ENCODE results near the gene NANOS3. TPM values are rescaled to one million over a fixed set of nuclear protein-coding genes. Genes with fewer than 3 reads are reported as not detected.
A peak's percentile ranks its signal among the peaks of the same experiment; 100 is the strongest.

The NANOS3 gene
- total RNA-seq, 1 experiment from 2014 or later: 1.1 TPM

GRCh38 chr19:13926010-13926409, 49.1 kb downstream of the NANOS3 start:
- H3K27me3 Mint-ChIP-seq (ENCODE audit: low read depth): no peaks in the 10 kb centered on the region
- H3K27ac Mint-ChIP-seq: no peak overlapping the region
- H3K9me3 Mint-ChIP-seq: peaks cover 10% of the 10 kb centered on the region
- CTCF ChIA-PET: no interaction called here
- DNase-seq (ENCODE audit: low spot score): no peak
- no peaks in the 10 kb centered on the region for H3K4me1 Mint-ChIP-seq
- H3K36me3 Mint-ChIP-seq: peaks cover 51% of the 10 kb centered on the region
- peak; percentile 30; the same call in 1 of the 2 replicates for TF ChIP-seq HMGA2 (CRISPR knock-in tag; IDR thresholded peaks at IDR 0.05)
- TF ChIP-seq GRHL2 (CRISPR knock-in tag; IDR thresholded peaks at IDR 0.05; ENCODE audit: insufficient replicate concordance, severe bottlenecking): no peak
- TF ChIP-seq MLX (CRISPR knock-in tag; IDR thresholded peaks at IDR 0.05): no peak
- no peak for ATAC-seq
- H3K4me3 Mint-ChIP-seq: no peak overlapping the region
- POLR2A ChIA-PET: no interaction called here

GRCh38 chr19:13926715-13927114, 49.8 kb downstream of the NANOS3 start:
- Mint-ChIP-seq H3K27ac (no peak overlapping the region; the same call in 1 of the 2 replicates), H3K27me3 (ENCODE audit: low read depth) (no peaks in the 10 kb centered on the region), H3K9me3 (peaks cover 5% of the 10 kb centered on the region; the same call in 1 of the 2 replicates), H3K36me3 (peaks cover 44% of the 10 kb centered on the region), H3K4me3 (no peak overlapping the region), H3K4me1 (no peaks in the 10 kb centered on the region)
- TF ChIP-seq ZNF396 (CRISPR knock-in tag; IDR thresholded peaks at IDR 0.05; ENCODE audit: borderline replicate concordance) (no peak), E2F1 (CRISPR knock-in tag; IDR thresholded peaks at IDR 0.05) (no peak), ZNF317 (CRISPR knock-in tag; IDR thresholded peaks at IDR 0.05; ENCODE audit: borderline replicate concordance, low read depth) (no peak), ZNF416 (CRISPR knock-in tag; IDR thresholded peaks at IDR 0.05) (no peak), E2F5 (CRISPR knock-in tag; IDR thresholded peaks at IDR 0.05) (no peak), PRDM15 (CRISPR knock-in tag; IDR thresholded peaks at IDR 0.05) (no peak), USF1 (CRISPR knock-in tag; IDR thresholded peaks at IDR 0.05) (no peak)
- ChIA-PET CTCF (no interaction called here), POLR2A (no interaction called here)
- ATAC-seq (no peak), DNase-seq (ENCODE audit: low spot score) (no peak)

- DNase-seq (ENCODE audit: low spot score): no peak
- CTCF ChIA-PET: no interaction called here
- H3K27ac Mint-ChIP-seq: no peak overlapping the region
- H3K36me3 Mint-ChIP-seq: peaks cover 28% of the 10 kb centered on the region
- ATAC-seq: no peak
- TF ChIP-seq RELA (CRISPR knock-in tag; IDR thresholded peaks at IDR 0.05; ENCODE audit: borderline replicate concordance) (no peak), JAZF1 (CRISPR knock-in tag; IDR thresholded peaks at IDR 0.05) (no peak), ZNF121 (CRISPR knock-in tag; IDR thresholded peaks at IDR 0.05) (no peak), ZNF396 (CRISPR knock-in tag; IDR thresholded peaks at IDR 0.05; ENCODE audit: borderline replicate concordance) (no peak), NFYB (CRISPR knock-in tag; conservative IDR thresholded peaks at IDR 0.05; ENCODE audit: low read depth) (no peak), CREB1 (CRISPR knock-in tag; IDR thresholded peaks at IDR 0.05) (no peak), GTF2I (CRISPR knock-in tag; conservative IDR thresholded peaks at IDR 0.05) (no peak)
- H3K4me1 Mint-ChIP-seq: peaks cover 7% of the 10 kb centered on the region
- H3K9me3 Mint-ChIP-seq: no peaks in the 10 kb centered on the region
- POLR2A ChIA-PET: no interaction called here
- no peak overlapping the region for H3K4me3 Mint-ChIP-seq
- H3K27me3 Mint-ChIP-seq (ENCODE audit: low read depth): no peaks in the 10 kb centered on the region
Measured at GRCh38 chr19:13929340-13929739, 52.4 kb downstream of the NANOS3 start.

Measured in WTC11 (cell line).